ENCODE measurements around the gene SLC24A3. TPM values are rescaled to one million over a fixed set of nuclear protein-coding genes. Genes with fewer than 3 reads are reported as not detected.

SLC24A3 gene
- total and polyA plus RNA-seq, 2 experiments from 2014 or later: not detected

DNA sequence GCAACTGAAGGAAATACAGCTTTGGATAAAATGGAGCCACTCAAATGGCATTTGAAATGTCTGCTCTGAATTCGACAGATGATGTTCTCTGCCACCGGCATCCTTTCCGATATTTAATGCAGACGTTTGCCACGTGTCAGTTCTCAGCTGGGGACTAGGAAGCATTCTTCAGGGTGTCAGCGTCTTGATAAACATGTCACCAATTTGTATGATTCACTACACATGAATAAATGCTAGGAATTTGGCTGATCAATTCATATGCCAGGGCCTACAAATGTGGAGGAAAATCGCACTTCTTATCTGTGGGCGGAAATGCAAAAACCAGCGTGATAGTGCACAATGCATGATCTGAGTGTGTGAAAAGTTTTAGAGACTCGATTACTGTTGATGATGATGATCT lies 169.5 kb downstream of the SLC24A3 start:
- no peak for DNase-seq
- no peak for TF ChIP-seq EZH2 (IDR thresholded peaks at IDR 0.05; ENCODE audit: insufficient read depth, poor library complexity, severe bottlenecking)
- TF ChIP-seq EZH2phosphoT487 (IDR thresholded peaks at IDR 0.05; ENCODE audit: insufficient read depth, low read depth): no peak
- H3K27ac ChIP-seq: no peak overlapping the region
- H2AFZ ChIP-seq: no peak overlapping the region
- H3K4me3 ChIP-seq: no peak overlapping the region
- no peaks in the 10 kb centered on the region for H3K4me1 ChIP-seq (ENCODE audit: insufficient read depth)
- H3K36me3 ChIP-seq (ENCODE audit: low read depth): no peaks in the 10 kb centered on the region
- H3K9me2 ChIP-seq (ENCODE audit: insufficient read depth): no peaks in the 10 kb centered on the region
- no peaks in the 10 kb centered on the region for H3F3A ChIP-seq (ENCODE audit: insufficient read depth)
- H4K20me1 ChIP-seq (ENCODE audit: insufficient read depth): no peaks in the 10 kb centered on the region
- no peaks in the 10 kb centered on the region for H3K27me3 ChIP-seq (replicated peaks; ENCODE audit: insufficient read depth)
- H3K4me2 ChIP-seq (ENCODE audit: unreplicated experiment): no peak overlapping the region
- WGBS, 2 experiments (ENCODE audit: low coverage in 1 of 2, low lambda C conversion rate in 2 of 2, missing lambda C conversion rate in 2 of 2): 67 to 68% methylated on average over 10 of the region's 10 CpGs
- in situ Hi-C loops (cut with MboI): no loop called here
- no peaks in the 10 kb centered on the region for H3K9me3 ChIP-seq (ENCODE audit: low read depth)
- no peak overlapping the region for H3K9ac ChIP-seq
- H3K79me2 ChIP-seq (ENCODE audit: insufficient read depth): no peaks in the 10 kb centered on the region

DNA sequence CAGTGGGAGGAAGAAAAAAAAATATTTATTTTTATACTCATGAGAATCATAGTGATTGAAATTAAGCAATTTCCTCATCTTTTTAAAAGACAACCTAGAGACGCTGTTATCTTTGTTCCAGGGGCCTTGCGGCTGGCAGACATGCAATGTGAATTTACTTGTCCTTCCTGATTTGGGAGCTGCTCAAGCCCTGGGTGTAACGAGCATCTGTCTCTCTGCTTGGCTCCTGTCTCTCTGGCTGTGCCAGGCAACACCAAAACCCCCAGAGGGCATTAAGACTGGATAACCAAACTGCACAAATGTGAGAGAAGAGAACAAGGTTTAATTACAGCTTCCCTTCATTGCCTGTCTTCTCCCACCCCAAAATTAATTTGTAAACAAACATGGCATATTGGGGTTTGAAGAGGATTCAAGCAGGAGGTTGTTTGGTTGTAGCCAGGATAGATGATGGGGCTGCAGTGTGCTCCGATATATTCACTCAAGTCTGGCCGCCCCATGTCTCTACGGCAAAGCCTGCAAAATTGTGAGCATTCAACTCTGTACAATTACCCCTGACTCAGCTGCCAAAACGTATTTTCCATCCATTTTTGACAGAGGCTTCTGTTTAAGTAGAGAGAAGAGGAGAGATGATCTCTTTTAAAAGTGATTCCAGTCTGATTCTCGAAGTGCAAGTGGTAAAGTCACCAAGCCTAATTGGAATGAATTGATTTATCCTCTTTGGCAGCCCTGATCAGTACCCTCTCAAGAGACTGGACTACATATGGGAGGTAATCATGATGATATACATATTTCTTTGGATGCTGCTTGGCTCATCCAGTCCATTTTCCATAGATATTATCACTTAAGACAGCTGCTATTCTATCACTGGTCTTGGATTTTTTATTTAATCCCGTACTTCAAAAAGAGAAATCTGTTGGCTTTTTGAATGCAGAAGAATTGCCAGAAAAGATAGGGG lies 170.2 kb downstream of the SLC24A3 start:
- no peak overlapping the region for H3K9ac ChIP-seq
- no peak overlapping the region for H3K4me3 ChIP-seq
- no peaks in the 10 kb centered on the region for H3K4me1 ChIP-seq (ENCODE audit: insufficient read depth)
- H3K27me3 ChIP-seq (replicated peaks; ENCODE audit: insufficient read depth): no peaks in the 10 kb centered on the region
- no peaks in the 10 kb centered on the region for H4K20me1 ChIP-seq (ENCODE audit: insufficient read depth)
- TF ChIP-seq EZH2phosphoT487 (IDR thresholded peaks at IDR 0.05; ENCODE audit: insufficient read depth, low read depth) (no peak), EZH2 (IDR thresholded peaks at IDR 0.05; ENCODE audit: insufficient read depth, poor library complexity, severe bottlenecking) (no peak)
- H3K9me3 ChIP-seq (ENCODE audit: low read depth): no peaks in the 10 kb centered on the region
- no peak for DNase-seq
- H3K9me2 ChIP-seq (ENCODE audit: insufficient read depth): no peaks in the 10 kb centered on the region
- H3K27ac ChIP-seq: no peak overlapping the region
- H3K4me2 ChIP-seq (ENCODE audit: unreplicated experiment): no peak overlapping the region
- in situ Hi-C loops (cut with MboI): no loop called here
- 58 to 63% methylated on average over 9 of the region's 9 CpGs for WGBS, 2 experiments (ENCODE audit: low coverage in 1 of 2, low lambda C conversion rate in 2 of 2, missing lambda C conversion rate in 2 of 2)
- H3F3A ChIP-seq (ENCODE audit: insufficient read depth): no peaks in the 10 kb centered on the region
- no peaks in the 10 kb centered on the region for H3K36me3 ChIP-seq (ENCODE audit: low read depth)
- H2AFZ ChIP-seq: no peak overlapping the region
- no peaks in the 10 kb centered on the region for H3K79me2 ChIP-seq (ENCODE audit: insufficient read depth)

DNA sequence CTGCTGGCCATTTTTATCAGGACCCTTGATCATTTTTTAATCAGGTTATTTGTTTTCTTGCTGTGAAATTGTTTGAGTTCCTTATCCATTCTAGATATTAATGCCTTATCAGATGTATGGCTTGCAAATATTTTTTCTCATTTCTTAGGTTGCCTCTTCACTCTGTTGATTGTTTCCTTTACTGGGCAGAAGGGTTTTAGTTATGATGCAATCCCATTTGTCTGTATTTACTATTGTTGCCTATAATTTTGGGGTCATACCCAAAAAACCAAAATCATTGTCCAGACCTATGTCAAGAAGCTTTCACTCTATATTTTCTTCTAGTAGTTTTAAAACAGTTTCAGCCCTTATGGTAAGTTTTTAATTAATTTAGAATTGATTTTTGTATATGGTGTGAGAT lies 172.5 kb downstream of the SLC24A3 start:
- no peak overlapping the region for H3K9ac ChIP-seq

DNA sequence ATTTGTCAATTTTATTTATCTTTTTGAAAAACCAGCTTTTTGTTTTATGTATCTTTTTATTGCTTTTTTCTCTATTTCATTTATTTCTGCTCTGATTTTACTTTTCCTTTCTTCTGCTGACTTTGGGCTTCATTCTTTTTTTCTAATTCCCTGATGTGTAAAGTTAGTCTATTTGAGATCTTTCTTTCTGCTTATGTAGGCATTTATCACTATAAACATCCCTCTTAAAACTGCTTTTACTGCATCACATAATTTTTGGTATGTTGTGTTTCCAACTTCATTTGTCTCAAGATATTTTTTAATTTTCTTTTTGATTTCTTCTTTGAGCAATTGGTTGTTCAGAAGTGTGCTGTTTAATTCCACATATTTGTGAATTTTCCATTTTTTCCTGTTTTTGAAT lies 174.8 kb downstream of the SLC24A3 start:
- H3K4me2 ChIP-seq (ENCODE audit: unreplicated experiment): no peak overlapping the region

More for the DNA sequence above, 172.5 kb downstream of the SLC24A3 start:
- no peak for TF ChIP-seq EZH2phosphoT487 (IDR thresholded peaks at IDR 0.05; ENCODE audit: insufficient read depth, low read depth)
- no peak for TF ChIP-seq EZH2 (IDR thresholded peaks at IDR 0.05; ENCODE audit: insufficient read depth, poor library complexity, severe bottlenecking)
- Histone ChIP-seq H3K4me2 (ENCODE audit: unreplicated experiment) (no peak overlapping the region), H3K4me3 (no peak overlapping the region), H3K36me3 (ENCODE audit: low read depth) (no peaks in the 10 kb centered on the region), H4K20me1 (ENCODE audit: insufficient read depth) (no peaks in the 10 kb centered on the region), H3K9me2 (ENCODE audit: insufficient read depth) (no peaks in the 10 kb centered on the region), H3K27ac (no peak overlapping the region), H2AFZ (no peak overlapping the region), H3F3A (ENCODE audit: insufficient read depth) (no peaks in the 10 kb centered on the region), H3K9me3 (ENCODE audit: low read depth) (no peaks in the 10 kb centered on the region), H3K4me1 (ENCODE audit: insufficient read depth) (no peaks in the 10 kb centered on the region), H3K27me3 (replicated peaks; ENCODE audit: insufficient read depth) (no peaks in the 10 kb centered on the region), H3K79me2 (ENCODE audit: insufficient read depth) (no peaks in the 10 kb centered on the region)
- DNase-seq: no peak
- in situ Hi-C loops (cut with MboI): no loop called here

More for the DNA sequence above, 174.8 kb downstream of the SLC24A3 start:
- Histone ChIP-seq H3K9ac (no peak overlapping the region), H3K36me3 (ENCODE audit: low read depth) (no peaks in the 10 kb centered on the region), H3K9me3 (ENCODE audit: low read depth) (no peaks in the 10 kb centered on the region), H3K9me2 (ENCODE audit: insufficient read depth) (no peaks in the 10 kb centered on the region), H3K27ac (no peak overlapping the region), H2AFZ (no peak overlapping the region), H3F3A (ENCODE audit: insufficient read depth) (no peaks in the 10 kb centered on the region), H3K4me1 (ENCODE audit: insufficient read depth) (no peaks in the 10 kb centered on the region), H3K79me2 (ENCODE audit: insufficient read depth) (no peaks in the 10 kb centered on the region), H4K20me1 (ENCODE audit: insufficient read depth) (no peaks in the 10 kb centered on the region), H3K27me3 (replicated peaks; ENCODE audit: insufficient read depth) (no peaks in the 10 kb centered on the region), H3K4me3 (no peak overlapping the region)
- no peak for TF ChIP-seq EZH2 (IDR thresholded peaks at IDR 0.05; ENCODE audit: insufficient read depth, poor library complexity, severe bottlenecking)
- TF ChIP-seq EZH2phosphoT487 (IDR thresholded peaks at IDR 0.05; ENCODE audit: insufficient read depth, low read depth): no peak
- no peak for DNase-seq
- in situ Hi-C loops (cut with MboI): no loop called here
